Measurements from ENCODE around the gene CD52. TPM values are rescaled to one million over a fixed set of nuclear protein-coding genes. Genes with fewer than 3 reads are reported as not detected.

The CD52 gene
- total RNA-seq, 4 donors from 2014 or later, result 1.9 to 22.1 (median 9.4) TPM

GRCh38 chr1:26362331-26362730, 44.6 kb downstream of the CD52 start:
- H3K4me1 ChIP-seq, result peaks cover 15 to 50% (median 18%) of the 10 kb centered on the region in 3 donors
- 71 to 97% methylated on average over 3 of the region's 3 CpGs for WGBS, 2 donors
- peaks cover 3 to 74% (median 8%) of the 10 kb centered on the region in 4 donors for H3K27me3 ChIP-seq
- no peak for DNase-seq
- intact Hi-C loops (cut with DNase I), result no loop called here
- H3K36me3 ChIP-seq, result no peaks in the 10 kb centered on the region
- H3K4me3 ChIP-seq, result no peak overlapping the region
- TF ChIP-seq POLR2A (IDR thresholded peaks at IDR 0.05) (no peak), CTCF (IDR thresholded peaks at IDR 0.05) (no peak)
- H3K9me3 ChIP-seq, result no peaks in the 10 kb centered on the region
- H3K27ac ChIP-seq, result no peak overlapping the region

GRCh38 chr1:26363549-26364448, 46.0 kb downstream of the CD52 start:
- no peak for DNase-seq
- peaks cover 12 to 35% (median 15%) of the 10 kb centered on the region in 3 donors for H3K4me1 ChIP-seq
- intact Hi-C loops (cut with DNase I), result no loop called here
- TF ChIP-seq CTCF (IDR thresholded peaks at IDR 0.05), result peak; percentile 83 to 97 (median 88)
- no peak for TF ChIP-seq POLR2A (IDR thresholded peaks at IDR 0.05)
- no peak overlapping the region for H3K4me3 ChIP-seq
- H3K27ac ChIP-seq, result no peak overlapping the region
- no peaks in the 10 kb centered on the region for H3K9me3 ChIP-seq
- H3K27me3 ChIP-seq, result peaks cover 3 to 85% (median 8%) of the 10 kb centered on the region in 4 donors
- 43 to 45% methylated on average over 17 to 19 of the region's 26 CpGs for WGBS, 2 donors
- H3K36me3 ChIP-seq, result no peaks in the 10 kb centered on the region

- H3K27me3 ChIP-seq, result peaks cover 3 to 93% (median 6%) of the 10 kb centered on the region in 4 donors
- no peaks in the 10 kb centered on the region for H3K9me3 ChIP-seq
- H3K4me3 ChIP-seq, result no peak overlapping the region
- intact Hi-C loops (cut with DNase I), result no loop called here
- H3K36me3 ChIP-seq, result no peaks in the 10 kb centered on the region
- WGBS, 2 donors, result 58 to 60% methylated on average over 5 of the region's 9 CpGs
- H3K4me1 ChIP-seq, result peaks cover 9 to 23% (median 11%) of the 10 kb centered on the region in 3 donors
- DNase-seq, result no peak
- no peak overlapping the region for H3K27ac ChIP-seq
- TF ChIP-seq CTCF (IDR thresholded peaks at IDR 0.05), result no peak
- TF ChIP-seq POLR2A (IDR thresholded peaks at IDR 0.05), result no peak
These were observed 47.2 kb downstream of the CD52 start for GRCh38 chr1:26364956-26365355.

GRCh38 chr1:26367441-26367840, 49.7 kb downstream of the CD52 start:
- WGBS, 2 donors, result 88% methylated on average over 3 of the region's 6 CpGs; no CpG with 5 or more reads in 1 of the 2 donors
- DNase-seq, result no peak
- H3K27me3 ChIP-seq, result peaks cover 0 to 74% (median 0%) of the 10 kb centered on the region in 4 donors

More at GRCh38 chr1:26367441-26367840, 49.7 kb downstream of the CD52 start:
- TF ChIP-seq POLR2A (IDR thresholded peaks at IDR 0.05) (no peak), CTCF (IDR thresholded peaks at IDR 0.05) (no peak)
- intact Hi-C loops (cut with DNase I), result no loop called here
- Histone ChIP-seq H3K4me3 (no peak overlapping the region), H3K36me3 (no peaks in the 10 kb centered on the region), H3K9me3 (no peaks in the 10 kb centered on the region), H3K4me1 (peaks cover 0 to 19% (median 3%) of the 10 kb centered on the region in 3 donors), H3K27ac (no peak overlapping the region)
